ENCODE results near the gene MLF1. TPM values are rescaled to one million over a fixed set of nuclear protein-coding genes. Genes with fewer than 3 reads are reported as not detected.

The MLF1 gene, protein sequence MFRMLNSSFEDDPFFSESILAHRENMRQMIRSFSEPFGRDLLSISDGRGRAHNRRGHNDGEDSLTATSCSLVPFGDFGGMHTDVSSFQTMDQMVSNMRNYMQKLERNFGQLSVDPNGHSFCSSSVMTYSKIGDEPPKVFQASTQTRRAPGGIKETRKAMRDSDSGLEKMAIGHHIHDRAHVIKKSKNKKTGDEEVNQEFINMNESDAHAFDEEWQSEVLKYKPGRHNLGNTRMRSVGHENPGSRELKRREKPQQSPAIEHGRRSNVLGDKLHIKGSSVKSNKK
- total RNA-seq (2022; extraction: Qiagen RNA extraction), result 22.8 to 27.0 TPM (median 24.2 TPM) in 5 replicates

DNA sequence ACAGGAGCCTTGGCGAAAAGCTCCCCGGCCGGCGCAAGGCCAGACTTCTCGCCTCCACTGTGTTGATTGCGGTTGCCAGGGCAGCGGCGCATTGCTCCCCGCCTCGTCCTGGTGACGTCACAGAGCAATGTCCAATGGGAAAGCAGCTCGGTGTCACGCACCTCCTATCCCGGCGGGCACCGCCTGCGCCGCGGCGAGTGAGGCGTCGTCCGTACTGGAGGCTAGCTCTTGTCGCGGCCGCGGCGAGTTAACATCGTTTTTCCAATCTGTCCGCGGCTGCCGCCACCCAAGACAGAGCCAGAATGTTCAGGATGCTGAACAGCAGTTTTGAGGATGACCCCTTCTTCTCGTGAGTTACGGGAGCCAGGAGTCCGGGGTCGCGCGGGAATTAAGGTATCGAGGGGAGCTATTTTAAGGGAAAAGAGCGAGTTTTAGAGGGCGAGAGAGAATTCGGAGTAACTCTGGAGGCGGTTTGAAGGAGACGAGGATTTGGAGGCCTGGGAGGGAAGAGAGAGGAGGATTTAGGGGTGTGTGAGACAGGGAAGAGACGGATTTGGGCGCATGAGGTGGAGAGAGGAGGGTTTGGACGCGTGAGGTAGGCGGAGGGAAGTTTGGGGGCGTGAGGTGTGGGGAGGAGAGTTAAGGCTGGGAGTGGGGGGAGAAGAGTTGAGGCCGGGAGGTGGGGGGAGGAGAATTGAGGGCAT, at the start of gene MLF1:
Gene MLF1 (plus strand): TSS at position 196 of the 704 bp plus-strand sequence. CDS start 107 bp downstream, at position 303.

DNA sequence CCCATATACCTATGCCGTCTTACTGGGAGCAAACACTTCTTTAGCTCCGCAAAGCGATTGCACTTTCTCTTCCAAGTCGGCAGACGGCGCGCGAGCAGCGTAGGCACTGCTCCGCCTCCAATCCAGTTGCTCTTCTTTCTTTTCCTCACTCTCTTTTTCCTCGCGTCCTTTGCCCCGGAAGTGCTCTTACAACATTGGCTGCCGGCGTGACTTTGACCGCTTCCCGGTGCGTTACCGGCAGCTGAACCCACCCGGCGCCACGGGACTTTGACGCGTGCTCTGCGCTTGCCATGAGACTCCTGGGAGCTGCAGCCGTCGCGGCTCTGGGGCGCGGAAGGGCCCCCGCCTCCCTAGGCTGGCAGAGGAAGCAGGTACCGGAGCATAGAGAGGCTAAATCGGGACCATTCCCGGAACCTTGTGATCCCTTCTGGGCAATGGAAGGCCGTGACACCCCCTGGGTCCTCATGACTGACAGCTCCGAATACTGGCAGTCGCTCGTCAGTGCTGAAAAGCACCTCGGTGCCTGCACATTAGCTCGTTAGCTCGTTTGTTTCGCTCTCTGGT, 73.4 kb downstream of the MLF1 start, which contains the start of gene GFM1:
Gene GFM1 (plus strand): TSS at position 183 of the 564 bp plus-strand sequence. CDS start 108 bp downstream, at position 291.

Other genes starting within 250 kb of the MLF1 start
- 38.7 to 63.5 TPM (median 41.5 TPM) in 5 replicates for gene GFM1, start 73.3 kb downstream of the MLF1 start, total RNA-seq (2022; extraction: Qiagen RNA extraction)
- gene LXN, start 101.5 kb downstream of the MLF1 start, total RNA-seq (2022; extraction: Qiagen RNA extraction), result 49.2 to 63.2 TPM (median 50.8 TPM) in 5 replicates
- gene RARRES1, start 161.3 kb downstream of the MLF1 start, total RNA-seq (2022; extraction: Qiagen RNA extraction), result 6.8 to 10.6 TPM (median 8.7 TPM) in 5 replicates
- gene MFSD1, start 230.9 kb downstream of the MLF1 start, total RNA-seq (2022; extraction: Qiagen RNA extraction), result 40.9 to 53.1 TPM (median 44.1 TPM) in 5 replicates

All from A549 treated with Hydrocortisone at 1 μM for 4 hours (cell line).